Neutrophil (primary cell): ENCODE results near the gene PLXND1.

Experiments used
- H3K27ac ChIP-seq: fragments of 200-600 bp; sonication (generic); 2 replicates; pipeline ENCODE4 v1.5.1; 2016; ENCODE audit warnings: mild to moderate bottlenecking, moderate library complexity
- H3K27me3 ChIP-seq: fragments of 200-600 bp; sonication (generic); 2 replicates; pipeline ENCODE4 v1.6.0; 2016; ENCODE audit warnings: mild to moderate bottlenecking
- H3K36me3 ChIP-seq: fragments of 200-600 bp; sonication (generic); 2 replicates; pipeline ENCODE4 v1.5.1; 2017
- H3K4me1 ChIP-seq, 2 experiments: fragments of 200-600 bp in 1 of 2; sonication (generic) in 1 of 2; 1 replicate in 1 of 2; 2 replicates in 1 of 2; pipeline versions ENCODE4 v1.5.1 to v1.6.1; 2013 to 2016; ENCODE audit warnings: low read depth in 1 of 2, low read length in 1 of 2, mild to moderate bottlenecking in 1 of 2, moderate library complexity in 1 of 2; ENCODE audit not compliant: control insufficient read depth in 1 of 2, insufficient read depth in 1 of 2
- H3K4me3 ChIP-seq, 2 experiments: fragments of 200-600 bp in 1 of 2; sonication (generic) in 1 of 2; 1 replicate in 1 of 2; 2 replicates in 1 of 2; pipeline ENCODE4 v1.5.1; 2013 to 2016; ENCODE audit warnings: low read depth in 1 of 2, low read length in 1 of 2, mild to moderate bottlenecking in 1 of 2, moderate library complexity in 1 of 2
- H3K9me3 ChIP-seq: fragments of 200-600 bp; sonication (generic); 2 replicates; pipeline ENCODE4 v1.5.1; 2016
- TF ChIP-seq, protein P1 (sequence below): fragments of 200-600 bp; sonication (generic); IDR thresholded peaks from 2 replicates; pipeline ENCODE4 v1.5.1; 2016; ENCODE audit warnings: antibody characterized with exemption

The PLXND1 gene

DNA sequence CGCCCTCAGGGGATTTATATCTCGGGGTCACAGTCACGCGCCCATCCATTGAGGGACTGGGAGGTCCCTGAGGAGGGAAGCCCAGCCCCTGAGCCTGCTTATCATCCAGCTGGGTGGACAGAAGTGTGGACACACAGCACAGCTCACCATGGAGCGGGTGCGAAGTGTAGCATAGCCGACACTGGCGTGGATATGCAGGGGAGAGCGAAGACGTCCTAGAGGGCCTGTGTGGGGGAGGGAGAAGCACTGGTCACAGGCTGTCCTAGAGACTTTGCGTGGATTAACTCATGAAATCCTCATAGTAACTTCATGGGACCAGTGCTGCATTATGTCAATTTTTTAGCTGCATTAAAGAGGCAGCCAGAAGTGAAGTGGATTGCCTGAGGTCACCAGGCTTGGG lies 26.1 kb upstream of the PLXND1 start:
- Histone ChIP-seq H3K4me3 (no peak overlapping the region), H3K36me3 (no peaks in the 10 kb centered on the region), H3K27me3 (peaks cover 18% of the 10 kb centered on the region), H3K27ac (no peak overlapping the region), H3K4me1 (peaks cover 7% of the 10 kb centered on the region in 2 experiments), H3K9me3 (no peaks in the 10 kb centered on the region)
- TF ChIP-seq, protein P1, sequence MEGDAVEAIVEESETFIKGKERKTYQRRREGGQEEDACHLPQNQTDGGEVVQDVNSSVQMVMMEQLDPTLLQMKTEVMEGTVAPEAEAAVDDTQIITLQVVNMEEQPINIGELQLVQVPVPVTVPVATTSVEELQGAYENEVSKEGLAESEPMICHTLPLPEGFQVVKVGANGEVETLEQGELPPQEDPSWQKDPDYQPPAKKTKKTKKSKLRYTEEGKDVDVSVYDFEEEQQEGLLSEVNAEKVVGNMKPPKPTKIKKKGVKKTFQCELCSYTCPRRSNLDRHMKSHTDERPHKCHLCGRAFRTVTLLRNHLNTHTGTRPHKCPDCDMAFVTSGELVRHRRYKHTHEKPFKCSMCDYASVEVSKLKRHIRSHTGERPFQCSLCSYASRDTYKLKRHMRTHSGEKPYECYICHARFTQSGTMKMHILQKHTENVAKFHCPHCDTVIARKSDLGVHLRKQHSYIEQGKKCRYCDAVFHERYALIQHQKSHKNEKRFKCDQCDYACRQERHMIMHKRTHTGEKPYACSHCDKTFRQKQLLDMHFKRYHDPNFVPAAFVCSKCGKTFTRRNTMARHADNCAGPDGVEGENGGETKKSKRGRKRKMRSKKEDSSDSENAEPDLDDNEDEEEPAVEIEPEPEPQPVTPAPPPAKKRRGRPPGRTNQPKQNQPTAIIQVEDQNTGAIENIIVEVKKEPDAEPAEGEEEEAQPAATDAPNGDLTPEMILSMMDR = no peak

GRCh38 chr3:129632056-129632455 lies 25.6 kb upstream of the PLXND1 start:
- no peaks in the 10 kb centered on the region for H3K36me3 ChIP-seq
- H3K9me3 ChIP-seq = no peaks in the 10 kb centered on the region
- H3K4me1 ChIP-seq = peaks cover 11 to 12% of the 10 kb centered on the region in 2 experiments
- peaks cover 23% of the 10 kb centered on the region for H3K27me3 ChIP-seq
- TF ChIP-seq, protein P1 = no peak
- no peak overlapping the region for H3K27ac ChIP-seq
- H3K4me3 ChIP-seq = no peak overlapping the region

DNA sequence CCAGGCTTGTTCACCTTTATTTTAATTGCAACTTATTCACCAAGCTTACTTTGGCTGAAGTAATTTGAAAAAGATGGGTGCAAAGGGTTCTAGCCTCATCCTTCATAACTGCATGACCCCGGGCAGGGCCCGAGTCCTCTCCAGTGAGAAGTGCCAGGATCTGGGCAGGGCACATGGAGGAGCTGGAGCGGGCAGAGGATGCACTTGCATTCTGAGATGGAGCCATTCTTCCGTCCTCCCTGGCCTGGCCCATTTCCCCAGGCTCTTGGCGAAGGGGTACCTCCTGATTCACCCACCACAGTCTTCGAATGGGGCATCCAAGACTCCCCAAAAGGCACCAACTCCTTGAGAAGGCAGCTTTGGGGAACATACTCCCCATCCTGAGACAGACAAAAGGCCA lies 22.5 kb upstream of the PLXND1 start:
- Histone ChIP-seq H3K27me3 (peaks cover 29% of the 10 kb centered on the region), H3K4me1 (peaks cover 24 to 25% of the 10 kb centered on the region in 2 experiments), H3K9me3 (no peaks in the 10 kb centered on the region), H3K36me3 (no peaks in the 10 kb centered on the region), H3K27ac (no peak overlapping the region), H3K4me3 (no peak overlapping the region)
- TF ChIP-seq, protein P1 = no peak

GRCh38 chr3:129628169-129628522 lies 21.7 kb upstream of the PLXND1 start:
- peak overlapping the region; percentile 74 to 75 for H3K4me3 ChIP-seq
- TF ChIP-seq, protein P1 = no peak
- H3K27me3 ChIP-seq = peaks cover 29% of the 10 kb centered on the region
- no peaks in the 10 kb centered on the region for H3K9me3 ChIP-seq
- no peaks in the 10 kb centered on the region for H3K36me3 ChIP-seq
- H3K27ac ChIP-seq = no peak overlapping the region
- H3K4me1 ChIP-seq = peaks cover 24 to 25% of the 10 kb centered on the region in 2 experiments

GRCh38 chr3:129627350-129628168 lies 21.1 kb upstream of the PLXND1 start:
- H3K27me3 ChIP-seq = peaks cover 29% of the 10 kb centered on the region
- H3K36me3 ChIP-seq = no peaks in the 10 kb centered on the region
- TF ChIP-seq, protein P1 = no peak
- peak overlapping the region; percentile 74 to 75 for H3K4me3 ChIP-seq
- H3K4me1 ChIP-seq = peaks cover 24 to 25% of the 10 kb centered on the region in 2 experiments
- peak overlapping the region; percentile 48 for H3K27ac ChIP-seq
- no peaks in the 10 kb centered on the region for H3K9me3 ChIP-seq
